Left lung (tissue), 10 donors: Measurements from ENCODE around the gene NRAP. TPM values are rescaled to one million over a fixed set of nuclear protein-coding genes. Genes with fewer than 3 reads are reported as not detected.

ENCODE experiments used
- ATAC-seq: fragments of 200-7000 bp; cut with Tn5 transposase; one replicate; pipeline ENCODE4 v1.9.1; 2020; ENCODE audit warnings: moderate library complexity
- DNase-seq, 4 donors: peaks; one replicate each; pipeline ENCODE4 v3.0.0-alpha.2; 2013 to 2020
- H3K27ac ChIP-seq, 2 donors: fragments of 200-600 bp; sonication (generic) in 1 of 2; one replicate each; pipeline versions ENCODE4 v1.5.0 to v1.8.0; 2020 to 2021
- H3K27me3 ChIP-seq, 2 donors: fragments of 200-600 bp; sonication (generic) in 1 of 2; one replicate each; pipeline versions ENCODE4 v1.5.0 to v1.8.0; 2020 to 2021
- H3K36me3 ChIP-seq, 2 donors: fragments of 200-600 bp; sonication (generic) in 1 of 2; one replicate each; pipeline versions ENCODE4 v1.5.0 to v1.8.0; 2020 to 2021
- H3K4me1 ChIP-seq, 2 donors: fragments of 200-600 bp; one replicate each; pipeline ENCODE4 v1.8.0; 2021
- H3K4me3 ChIP-seq, 2 donors: fragments of 200-600 bp; sonication (generic) in 1 of 2; one replicate each; pipeline versions ENCODE4 v1.5.0 to v1.8.0; 2020 to 2021; ENCODE audit warnings: mild to moderate bottlenecking in 1 of 2
- H3K9me3 ChIP-seq, 2 donors: fragments of 200-600 bp; sonication (generic) in 1 of 2; one replicate each; pipeline versions ENCODE4 v1.5.0 to v1.8.0; 2020 to 2021
- CTCF ChIP-seq, 2 donors: fragments of 200-600 bp; sonication (generic) in 1 of 2; IDR thresholded peaks; one replicate each; pipeline versions ENCODE4 v1.5.0 to v1.8.0; 2021; ENCODE audit warnings: antibody characterized with exemption in 2 of 2
- intact Hi-C, 2 donors: fragments of 100-400 bp; cut with DNase I; formaldehyde crosslinking; loops; one replicate each; pipeline versions ENCODE4 v1.11.2 to v1.14.2; 2022
- polyA plus RNA-seq, 6 donors: library from polyadenylated mRNA; unstranded; fragments of 120-200 nt; gene quantifications; one replicate each; pipeline ENCODE4 v1.2.1, GENCODE V29; 2013; ENCODE audit not compliant: insufficient read length in 6 of 6
- total RNA-seq, 2 donors: library from RNA; stranded (reverse); fragmentation: NEBNext Ultra II Directional; extraction: Animal tissue kit (Norgen Biotek cat#: 25700); gene quantifications; one replicate each; pipeline ENCODE4 v1.2.1, GENCODE V29; 2021
- donor health status: DM: no; HTN: yes; CAD: no.
- donor health status: DM: no; HTN: no; CAD: no.

NRAP gene
- total and polyA plus RNA-seq, 8 donors: 0.03 to 0.26 (median 0.07) TPM; not detected in 4

GRCh38 chr10:113686028-113686427, 22.2 kb upstream of the NRAP start:
- H3K27ac ChIP-seq: no peak overlapping the region
- no peaks in the 10 kb centered on the region for H3K36me3 ChIP-seq
- H3K27me3 ChIP-seq: no peaks in the 10 kb centered on the region
- DNase-seq (no peak), ATAC-seq (no peak)
- peaks cover 0 to 26% of the 10 kb centered on the region in 2 donors for H3K4me1 ChIP-seq
- no peak for TF ChIP-seq CTCF (IDR thresholded peaks at IDR 0.05)
- peaks cover 0 to 23% of the 10 kb centered on the region in 2 donors for H3K9me3 ChIP-seq
- intact Hi-C loops: no loop called here
- H3K4me3 ChIP-seq: no peak overlapping the region

GRCh38 chr10:113683300-113683699, 19.5 kb upstream of the NRAP start:
- no peak for TF ChIP-seq CTCF (IDR thresholded peaks at IDR 0.05)

GRCh38 chr10:113681533-113682470, 18.0 kb upstream of the NRAP start:
- DNase-seq: no peak
- H3K9me3 ChIP-seq: peaks cover 0 to 9% of the 10 kb centered on the region in 2 donors
- intact Hi-C loops: no loop called here
- ATAC-seq: no peak
- H3K36me3 ChIP-seq: no peaks in the 10 kb centered on the region
- TF ChIP-seq CTCF (IDR thresholded peaks at IDR 0.05): no peak
- H3K27me3 ChIP-seq: no peaks in the 10 kb centered on the region
- H3K4me1 ChIP-seq: peaks cover 0 to 33% of the 10 kb centered on the region in 2 donors
- H3K4me3 ChIP-seq: peak overlapping the region in 1 of 2 donors; percentile 93
- peak overlapping the region in 1 of 2 donors; percentile 98 for H3K27ac ChIP-seq

More at GRCh38 chr10:113683300-113683699, 19.5 kb upstream of the NRAP start:
- Histone ChIP-seq H3K9me3 (peaks cover 0 to 22% of the 10 kb centered on the region in 2 donors), H3K4me1 (peaks cover 0 to 33% of the 10 kb centered on the region in 2 donors), H3K27me3 (no peaks in the 10 kb centered on the region), H3K36me3 (no peaks in the 10 kb centered on the region), H3K27ac (no peak overlapping the region), H3K4me3 (no peak overlapping the region)
- DNase-seq (no peak), ATAC-seq (no peak)
- intact Hi-C loops: no loop called here

- peaks cover 0 to 33% of the 10 kb centered on the region in 2 donors for H3K4me1 ChIP-seq
- H3K36me3 ChIP-seq: no peaks in the 10 kb centered on the region
- ATAC-seq: peak; percentile 53
- TF ChIP-seq CTCF (IDR thresholded peaks at IDR 0.05): no peak
- peaks cover 0 to 4% of the 10 kb centered on the region in 2 donors for H3K9me3 ChIP-seq
- H3K27me3 ChIP-seq: no peaks in the 10 kb centered on the region
- H3K4me3 ChIP-seq: peak overlapping the region; percentile 89 to 93
- intact Hi-C loops: no loop called here
- peak overlapping the region; percentile 98 to 99 for H3K27ac ChIP-seq
- DNase-seq: peak; percentile 31 to 76 (median 53)
Measured at GRCh38 chr10:113680190-113681111, 16.6 kb upstream of the NRAP start.
